Fibroblast of peridontal ligament (primary cell): ENCODE measurements around the gene HJURP.

Experiments used
- DNase-seq: peaks from one replicate; pipeline ENCODE4 v3.0.0-alpha.2; 2010; ENCODE audit errors: extremely low read depth

The HJURP gene

DNA sequence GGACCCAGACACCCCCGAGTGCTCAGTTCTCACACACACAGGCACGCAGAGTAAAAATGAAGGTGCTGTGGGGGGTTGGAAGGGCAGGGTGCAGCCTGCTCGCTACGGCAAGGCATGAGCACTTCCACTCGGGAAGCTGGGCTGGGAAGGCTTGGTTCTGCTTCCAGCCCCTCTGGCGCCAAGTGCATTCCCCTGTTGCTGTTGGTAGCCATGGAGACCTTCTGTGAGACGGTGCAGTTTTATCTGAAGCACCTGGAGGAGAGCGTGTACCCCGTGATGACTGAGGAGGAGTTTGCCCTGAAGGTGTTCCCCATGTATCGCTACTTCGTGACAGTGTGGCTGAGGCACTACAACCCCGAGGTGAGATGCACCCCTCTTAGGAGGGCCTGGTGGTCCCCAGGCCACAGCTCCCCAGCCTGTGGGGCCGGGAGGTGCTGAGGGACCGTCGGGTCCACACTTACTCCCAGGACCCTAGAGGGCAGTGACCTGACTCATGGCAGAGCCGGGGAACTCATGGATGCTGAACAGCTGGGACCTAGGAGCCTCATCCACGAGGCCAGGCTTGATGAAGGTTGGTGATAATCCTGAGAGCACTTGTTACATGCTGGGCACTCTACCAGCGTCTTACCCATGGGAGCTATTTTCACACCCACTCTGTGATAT is 60.7 kb downstream of the HJURP start:
- no peak for DNase-seq

DNA sequence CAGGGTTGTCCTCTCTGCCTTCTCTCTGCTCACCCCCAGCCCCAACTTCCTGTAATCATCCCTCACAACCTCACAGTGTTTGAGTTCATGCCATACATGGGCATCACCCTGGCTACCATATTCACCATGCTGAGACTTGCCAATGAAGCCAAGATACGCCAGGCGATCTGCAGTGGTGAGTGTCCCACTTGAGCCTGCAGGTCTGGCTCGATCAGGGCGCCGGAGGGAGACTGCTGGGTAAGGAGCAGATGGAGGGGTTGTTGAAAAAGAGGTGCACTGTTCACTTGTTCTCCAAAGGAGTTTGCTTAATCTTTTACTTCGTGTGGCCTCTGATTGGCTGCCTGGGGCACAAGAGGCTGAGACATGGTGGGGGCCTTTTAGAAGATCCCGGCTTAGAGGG is 61.6 kb downstream of the HJURP start:
- DNase-seq: no peak

- no peak for DNase-seq
Measured at GRCh38 chr2:233791883-233792329, 62.4 kb downstream of the HJURP start.

- DNase-seq: no peak
Measured at GRCh38 chr2:233791151-233791882, 63.0 kb downstream of the HJURP start.

DNA sequence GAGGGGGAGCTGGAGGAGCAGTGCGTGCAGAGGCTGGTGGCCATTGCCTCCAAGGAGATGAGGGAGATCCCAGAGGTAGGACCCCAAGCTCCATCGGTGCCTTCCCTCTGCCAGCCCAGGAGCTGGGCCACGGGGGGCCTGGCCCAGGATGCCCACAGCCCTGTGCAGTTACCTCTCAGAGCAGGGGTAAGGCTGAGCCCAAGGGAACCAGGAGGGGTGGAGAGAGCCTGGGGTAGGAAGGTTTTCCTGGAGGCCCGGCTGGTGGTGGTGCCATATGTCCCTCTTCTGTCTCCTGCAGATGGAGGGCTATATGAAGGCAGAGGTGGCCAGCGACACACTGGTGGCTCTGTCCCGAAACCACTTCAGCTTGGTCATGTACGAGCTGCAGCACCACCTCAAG is 64.8 kb downstream of the HJURP start:
- DNase-seq: no peak
